SK-N-SH (cell line): Measurements from ENCODE around the gene HUNK. TPM values are rescaled to one million over a fixed set of nuclear protein-coding genes. Genes with fewer than 3 reads are reported as not detected.

Experiments
- CTCF ChIA-PET: fragments of 300-600, 350-600 bp; formaldehyde crosslinking; extraction: SDS; loops from one replicate; lab custom pipeline; 2021; lab: Yijun Ruan, JAX
- POLR2A ChIA-PET: fragments of 350-600 bp; sonication (Branson Sonifier 250); formaldehyde crosslinking; extraction: SDS; loops from one replicate; lab custom pipeline; 2020; ENCODE audit warnings: antibody characterized with exemption, inconsistent platforms; lab: Yijun Ruan, JAX
- DNase-seq: peaks from one replicate; pipeline ENCODE4 v3.0.0; 2012
- H2AFZ ChIP-seq: fragments of 200-600 bp; sonication (generic); 2 replicates; pipeline ENCODE4 v1.8.1; 2016; ENCODE audit warnings: antibody characterized with exemption, mild to moderate bottlenecking, low read depth
- H3F3A ChIP-seq: fragments of 200-600 bp; sonication (generic); replicated peaks from 2 replicates; pipeline ENCODE3; 2016; ENCODE audit warnings: antibody characterized with exemption, mild to moderate bottlenecking; ENCODE audit not compliant: insufficient read depth
- H3K27ac ChIP-seq, 2 experiments: fragments of 200-500 bp in 1 of 2; fragments of 200-600 bp in 1 of 2; sonication (Bioruptor generic) in 1 of 2; sonication (generic), shearing (Covaris generic) in 1 of 2; 2 replicates each; pipeline versions ENCODE4 v1.5.1 to v1.6.1; 2014 to 2016; ENCODE audit warnings: low read depth in 2 of 2, inconsistent platforms in 1 of 2, low read length in 1 of 2, mild to moderate bottlenecking in 1 of 2, mixed read lengths in 1 of 2
- H3K27me3 ChIP-seq: fragments of 200-600 bp; sonication (generic), shearing (Covaris generic); 2 replicates; pipeline ENCODE4 v1.6.1; 2016; ENCODE audit warnings: mixed run types; ENCODE audit not compliant: insufficient read depth
- H3K36me3 ChIP-seq, 2 experiments: fragments of 200-500 bp in 1 of 2; fragments of 200-600 bp in 1 of 2; sonication (Bioruptor generic) in 1 of 2; sonication (generic) in 1 of 2; replicated peaks in 1 of 2; 2 replicates each; pipeline versions ENCODE3 to v1.5.1; 2014 to 2016; ENCODE audit warnings: low read length in 1 of 2, mild to moderate bottlenecking in 1 of 2; ENCODE audit not compliant: insufficient read depth in 2 of 2, control insufficient read depth in 1 of 2
- H3K4me1 ChIP-seq, 2 experiments: fragments of 200-500 bp in 1 of 2; fragments of 200-600 bp in 1 of 2; sonication (Bioruptor generic) in 1 of 2; sonication (generic), shearing (Covaris generic) in 1 of 2; 2 replicates each; pipeline versions ENCODE4 v1.5.1 to v1.6.1; 2014 to 2016; ENCODE audit warnings: low read depth in 1 of 2, low read length in 1 of 2, mixed run types in 1 of 2; ENCODE audit not compliant: insufficient read depth in 2 of 2, control insufficient read depth in 1 of 2
- H3K4me2 ChIP-seq: fragments of 200-600 bp; sonication (generic), shearing (Covaris generic); 2 replicates; pipeline ENCODE4 v1.6.1; 2017; ENCODE audit warnings: mixed run types
- H3K4me3 ChIP-seq, 2 experiments: fragments of 200-500 bp in 1 of 2; fragments of 200-600 bp in 1 of 2; sonication (Bioruptor generic) in 1 of 2; sonication (generic), shearing (Covaris generic) in 1 of 2; 2 replicates each; pipeline versions ENCODE4 v1.5.1 to v1.8.1; 2014 to 2016; ENCODE audit warnings: low read depth in 2 of 2, inconsistent platforms in 1 of 2, low read length in 1 of 2, mild to moderate bottlenecking in 1 of 2, mixed read lengths in 1 of 2, moderate library complexity in 1 of 2
- H3K79me2 ChIP-seq: fragments of 200-600 bp; sonication (generic); 2 replicates; pipeline ENCODE4 v1.8.1; 2017; ENCODE audit warnings: mild to moderate bottlenecking; ENCODE audit not compliant: insufficient read depth
- H3K9ac ChIP-seq: fragments of 200-600 bp; sonication (generic); 2 replicates; pipeline ENCODE4 v1.6.1; 2017; ENCODE audit warnings: mixed run types
- H3K9me2 ChIP-seq: fragments of 200-600 bp; sonication (generic); 2 replicates; pipeline ENCODE4 v1.6.1; 2017; ENCODE audit warnings: mixed run types
- H3K9me3 ChIP-seq: fragments of 200-600 bp; sonication (generic); 2 replicates; pipeline ENCODE4 v1.6.1; 2017; ENCODE audit warnings: mixed run types, mild to moderate bottlenecking, moderate library complexity
- H4K20me1 ChIP-seq: fragments of 200-600 bp; sonication (generic); 2 replicates; pipeline ENCODE4 v1.6.1; 2017; ENCODE audit warnings: mild to moderate bottlenecking, mixed run types; ENCODE audit not compliant: insufficient read depth
- CHD2 ChIP-seq: fragments of 150-350 bp; IDR thresholded peaks from 2 replicates; pipeline ENCODE4 v1.6.1; 2018; ENCODE audit warnings: low read length; ENCODE audit not compliant: partially characterized antibody
- EZH2phosphoT487 ChIP-seq: fragments of 200-600 bp; sonication (generic); IDR thresholded peaks from 2 replicates; pipeline ENCODE4 v1.6.1; 2017; ENCODE audit warnings: low read depth, mixed run types, mild to moderate bottlenecking, antibody characterized with exemption, moderate library complexity, borderline replicate concordance
- FOSL2 ChIP-seq: IDR thresholded peaks from 2 replicates; pipeline ENCODE4 v1.4.0; 2012; ENCODE audit warnings: low read depth, mild to moderate bottlenecking, moderate library complexity, borderline replicate concordance
- JUND ChIP-seq: IDR thresholded peaks from 2 replicates; pipeline ENCODE4 v1.4.0; 2012
- RAD21 ChIP-seq: IDR thresholded peaks from 2 replicates; pipeline ENCODE4 v1.6.1; 2012; ENCODE audit warnings: mild to moderate bottlenecking, low read length
- RCOR1 ChIP-seq: fragments of 150-350 bp; IDR thresholded peaks from 2 replicates; pipeline ENCODE4 v1.6.1; 2017; ENCODE audit warnings: antibody characterized with exemption, low read length
- TCF12 ChIP-seq: IDR thresholded peaks from 2 replicates; pipeline ENCODE4 v1.4.0; 2012
- TEAD4 ChIP-seq: IDR thresholded peaks from 2 replicates; pipeline ENCODE4 v1.4.0; 2012; ENCODE audit warnings: mild to moderate bottlenecking, borderline replicate concordance; ENCODE audit not compliant: insufficient read depth
- WGBS: methylation state at CpG from one replicate; pipeline ENCODE4 v1.1.6; 2017; ENCODE audit warnings: low lambda C conversion rate; 5-methylcytosine and 5-hydroxymethylcytosine counted together
- polyA plus RNA-seq, 3 experiments: library from polyadenylated mRNA; depleted of rRNA; stranded (reverse); fragments of >200 nt; gene quantifications; 2 replicates each; pipeline ENCODE4 v1.2.3, GENCODE V29; 2012
- TF ChIP-seq, protein P1 (sequence below): IDR thresholded peaks from 2 replicates; pipeline ENCODE4 v1.4.0; 2012; ENCODE audit warnings: low read depth, borderline replicate concordance
- TF ChIP-seq, protein P2 (sequence below): fragments of 150-350 bp; IDR thresholded peaks from 2 replicates; pipeline ENCODE4 v1.6.1; 2017; ENCODE audit warnings: antibody characterized with exemption, low read length, low read depth, borderline replicate concordance
- TF ChIP-seq, protein P3 (sequence below): IDR thresholded peaks from 2 replicates; pipeline ENCODE4 v1.4.0; 2012; ENCODE audit warnings: low read depth, borderline replicate concordance
- TF ChIP-seq, protein P4 (sequence below): IDR thresholded peaks from 2 replicates; pipeline ENCODE4 v1.6.1; 2012; ENCODE audit warnings: mild to moderate bottlenecking, low read depth, low read length, moderate library complexity

HUNK gene
- polyA plus RNA-seq, 1 of the 3 experiments (the other 2 are of a cell fraction): 0.31 TPM

DNA sequence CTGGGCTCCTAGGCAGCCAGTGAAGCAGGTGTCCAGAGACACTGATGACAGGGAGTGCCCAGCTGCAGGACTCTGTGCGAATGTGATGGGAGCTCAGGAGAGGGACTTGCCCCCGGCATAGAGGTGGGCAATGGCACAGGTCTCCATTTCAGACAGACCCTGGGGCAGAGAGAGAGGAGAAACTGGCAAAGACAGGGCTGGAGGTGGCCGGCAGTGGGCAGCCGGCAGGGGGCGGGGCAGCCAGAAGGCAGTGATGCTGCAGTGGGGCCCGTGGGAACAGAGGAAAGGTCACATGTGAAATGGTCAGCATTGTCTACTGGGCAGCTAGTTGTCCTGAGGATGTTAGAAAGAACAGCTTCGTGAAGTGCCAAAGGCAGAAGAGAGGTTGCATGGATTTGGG is 112.6 kb downstream of the HUNK start:
- Histone ChIP-seq H3K4me2 (no peak overlapping the region), H3F3A (no peaks in the 10 kb centered on the region), H3K9me3 (no peaks in the 10 kb centered on the region), H3K9ac (no peak overlapping the region), H3K4me3 (no peak overlapping the region), H3K27ac (no peak overlapping the region), H4K20me1 (no peaks in the 10 kb centered on the region), H3K4me1 (no peaks in the 10 kb centered on the region), H3K27me3 (no peaks in the 10 kb centered on the region), H3K79me2 (no peaks in the 10 kb centered on the region), H2AFZ (no peak overlapping the region), H3K36me3 (no peaks in the 10 kb centered on the region), H3K9me2 (no peaks in the 10 kb centered on the region)
- POLR2A ChIA-PET: no interaction called here
- CTCF ChIA-PET: interaction anchor here (1.7 kb wide), 1 partner anchor 24 kb away, joined by 4 read pairs; no protein-coding TSS in a partner anchor
- TF ChIP-seq FOSL2 (no peak), TCF12 (no peak), TEAD4 (no peak), RCOR1 (no peak), RAD21 (no peak), CHD2 (no peak), JUND (no peak), EZH2phosphoT487 (no peak)
- TF ChIP-seq, protein P1, sequence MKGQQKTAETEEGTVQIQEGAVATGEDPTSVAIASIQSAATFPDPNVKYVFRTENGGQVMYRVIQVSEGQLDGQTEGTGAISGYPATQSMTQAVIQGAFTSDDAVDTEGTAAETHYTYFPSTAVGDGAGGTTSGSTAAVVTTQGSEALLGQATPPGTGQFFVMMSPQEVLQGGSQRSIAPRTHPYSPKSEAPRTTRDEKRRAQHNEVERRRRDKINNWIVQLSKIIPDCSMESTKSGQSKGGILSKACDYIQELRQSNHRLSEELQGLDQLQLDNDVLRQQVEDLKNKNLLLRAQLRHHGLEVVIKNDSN: no peak
- TF ChIP-seq, protein P2, sequence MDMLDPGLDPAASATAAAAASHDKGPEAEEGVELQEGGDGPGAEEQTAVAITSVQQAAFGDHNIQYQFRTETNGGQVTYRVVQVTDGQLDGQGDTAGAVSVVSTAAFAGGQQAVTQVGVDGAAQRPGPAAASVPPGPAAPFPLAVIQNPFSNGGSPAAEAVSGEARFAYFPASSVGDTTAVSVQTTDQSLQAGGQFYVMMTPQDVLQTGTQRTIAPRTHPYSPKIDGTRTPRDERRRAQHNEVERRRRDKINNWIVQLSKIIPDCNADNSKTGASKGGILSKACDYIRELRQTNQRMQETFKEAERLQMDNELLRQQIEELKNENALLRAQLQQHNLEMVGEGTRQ: no peak
- TF ChIP-seq, protein P3, sequence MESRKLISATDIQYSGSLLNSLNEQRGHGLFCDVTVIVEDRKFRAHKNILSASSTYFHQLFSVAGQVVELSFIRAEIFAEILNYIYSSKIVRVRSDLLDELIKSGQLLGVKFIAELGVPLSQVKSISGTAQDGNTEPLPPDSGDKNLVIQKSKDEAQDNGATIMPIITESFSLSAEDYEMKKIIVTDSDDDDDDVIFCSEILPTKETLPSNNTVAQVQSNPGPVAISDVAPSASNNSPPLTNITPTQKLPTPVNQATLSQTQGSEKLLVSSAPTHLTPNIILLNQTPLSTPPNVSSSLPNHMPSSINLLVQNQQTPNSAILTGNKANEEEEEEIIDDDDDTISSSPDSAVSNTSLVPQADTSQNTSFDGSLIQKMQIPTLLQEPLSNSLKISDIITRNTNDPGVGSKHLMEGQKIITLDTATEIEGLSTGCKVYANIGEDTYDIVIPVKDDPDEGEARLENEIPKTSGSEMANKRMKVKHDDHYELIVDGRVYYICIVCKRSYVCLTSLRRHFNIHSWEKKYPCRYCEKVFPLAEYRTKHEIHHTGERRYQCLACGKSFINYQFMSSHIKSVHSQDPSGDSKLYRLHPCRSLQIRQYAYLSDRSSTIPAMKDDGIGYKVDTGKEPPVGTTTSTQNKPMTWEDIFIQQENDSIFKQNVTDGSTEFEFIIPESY: no peak
- TF ChIP-seq, protein P4, sequence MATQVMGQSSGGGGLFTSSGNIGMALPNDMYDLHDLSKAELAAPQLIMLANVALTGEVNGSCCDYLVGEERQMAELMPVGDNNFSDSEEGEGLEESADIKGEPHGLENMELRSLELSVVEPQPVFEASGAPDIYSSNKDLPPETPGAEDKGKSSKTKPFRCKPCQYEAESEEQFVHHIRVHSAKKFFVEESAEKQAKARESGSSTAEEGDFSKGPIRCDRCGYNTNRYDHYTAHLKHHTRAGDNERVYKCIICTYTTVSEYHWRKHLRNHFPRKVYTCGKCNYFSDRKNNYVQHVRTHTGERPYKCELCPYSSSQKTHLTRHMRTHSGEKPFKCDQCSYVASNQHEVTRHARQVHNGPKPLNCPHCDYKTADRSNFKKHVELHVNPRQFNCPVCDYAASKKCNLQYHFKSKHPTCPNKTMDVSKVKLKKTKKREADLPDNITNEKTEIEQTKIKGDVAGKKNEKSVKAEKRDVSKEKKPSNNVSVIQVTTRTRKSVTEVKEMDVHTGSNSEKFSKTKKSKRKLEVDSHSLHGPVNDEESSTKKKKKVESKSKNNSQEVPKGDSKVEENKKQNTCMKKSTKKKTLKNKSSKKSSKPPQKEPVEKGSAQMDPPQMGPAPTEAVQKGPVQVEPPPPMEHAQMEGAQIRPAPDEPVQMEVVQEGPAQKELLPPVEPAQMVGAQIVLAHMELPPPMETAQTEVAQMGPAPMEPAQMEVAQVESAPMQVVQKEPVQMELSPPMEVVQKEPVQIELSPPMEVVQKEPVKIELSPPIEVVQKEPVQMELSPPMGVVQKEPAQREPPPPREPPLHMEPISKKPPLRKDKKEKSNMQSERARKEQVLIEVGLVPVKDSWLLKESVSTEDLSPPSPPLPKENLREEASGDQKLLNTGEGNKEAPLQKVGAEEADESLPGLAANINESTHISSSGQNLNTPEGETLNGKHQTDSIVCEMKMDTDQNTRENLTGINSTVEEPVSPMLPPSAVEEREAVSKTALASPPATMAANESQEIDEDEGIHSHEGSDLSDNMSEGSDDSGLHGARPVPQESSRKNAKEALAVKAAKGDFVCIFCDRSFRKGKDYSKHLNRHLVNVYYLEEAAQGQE: no peak
- DNase-seq: no peak
- WGBS: 77% methylated on average over 7 of the region's 7 CpGs
